ENCODE data around the gene CELF5. TPM values are rescaled to one million over a fixed set of nuclear protein-coding genes. Genes with fewer than 3 reads are reported as not detected.

CELF5 gene
- total RNA-seq, 4 donors from 2014 or later, result not detected

GRCh38 chr19:3266792-3267514 is 42.5 kb downstream of the CELF5 start:
- Histone ChIP-seq H3K27ac (no peak overlapping the region), H3K4me1 (no peaks in the 10 kb centered on the region), H3K27me3 (peaks cover 0 to 52% of the 10 kb centered on the region in 2 donors), H3K4me3 (no peak overlapping the region), H3K36me3 (no peaks in the 10 kb centered on the region), H3K9me3 (no peaks in the 10 kb centered on the region)
- TF ChIP-seq POLR2A (IDR thresholded peaks at IDR 0.05) (no peak), EP300 (IDR thresholded peaks at IDR 0.05) (no peak), CTCF (IDR thresholded peaks at IDR 0.05) (no peak)
- DNase-seq (ENCODE audit: low spot score in 2 of 2), result no peak
- WGBS, 2 donors, result 50 to 59% methylated on average over 28 of the region's 30 CpGs

- Histone ChIP-seq H3K36me3 (no peaks in the 10 kb centered on the region), H3K4me3 (no peak overlapping the region), H3K4me1 (no peaks in the 10 kb centered on the region), H3K27me3 (peaks cover 0 to 66% of the 10 kb centered on the region in 2 donors), H3K9me3 (peaks cover 0 to 10% (median 0%) of the 10 kb centered on the region in 4 donors), H3K27ac (no peak overlapping the region)
- 81 to 84% methylated on average over 15 of the region's 15 CpGs for WGBS, 2 donors
- no peak for DNase-seq (ENCODE audit: low spot score in 2 of 2)
- TF ChIP-seq CTCF (IDR thresholded peaks at IDR 0.05) (no peak), EP300 (IDR thresholded peaks at IDR 0.05) (no peak), POLR2A (IDR thresholded peaks at IDR 0.05) (no peak)
Observed at GRCh38 chr19:3268326-3268725, 43.9 kb downstream of the CELF5 start.

GRCh38 chr19:3268763-3269162 is 44.3 kb downstream of the CELF5 start:
- H3K4me1 ChIP-seq, result no peaks in the 10 kb centered on the region
- peaks cover 0 to 70% of the 10 kb centered on the region in 2 donors for H3K27me3 ChIP-seq
- H3K36me3 ChIP-seq, result no peaks in the 10 kb centered on the region
- H3K9me3 ChIP-seq, result peaks cover 0 to 14% (median 0%) of the 10 kb centered on the region in 4 donors
- no peak overlapping the region for H3K27ac ChIP-seq
- WGBS, 2 donors, result 71 to 72% methylated on average over 6 of the region's 6 CpGs
- no peak overlapping the region for H3K4me3 ChIP-seq
- TF ChIP-seq EP300 (IDR thresholded peaks at IDR 0.05) (no peak), POLR2A (IDR thresholded peaks at IDR 0.05) (no peak), CTCF (IDR thresholded peaks at IDR 0.05) (no peak)
- DNase-seq (ENCODE audit: low spot score in 2 of 2), result no peak

GRCh38 chr19:3269916-3270671 is 45.6 kb downstream of the CELF5 start:
- TF ChIP-seq CTCF (IDR thresholded peaks at IDR 0.05) (no peak), POLR2A (IDR thresholded peaks at IDR 0.05) (no peak), EP300 (IDR thresholded peaks at IDR 0.05) (no peak)
- H3K4me3 ChIP-seq, result no peak overlapping the region
- no peaks in the 10 kb centered on the region for H3K36me3 ChIP-seq
- H3K4me1 ChIP-seq, result peaks cover 0 to 1% (median 0%) of the 10 kb centered on the region in 4 donors
- H3K27ac ChIP-seq, result no peak overlapping the region
- H3K9me3 ChIP-seq, result peaks cover 0 to 18% (median 0%) of the 10 kb centered on the region in 4 donors
- WGBS, 2 donors, result 10 to 23% methylated on average over 12 to 28 of the region's 47 CpGs
- no peak for DNase-seq (ENCODE audit: low spot score in 2 of 2)
- H3K27me3 ChIP-seq, result peaks cover 0 to 83% of the 10 kb centered on the region in 2 donors

- 15 to 25% methylated on average over 9 to 10 of the region's 11 CpGs for WGBS, 2 donors
- no peak for DNase-seq (ENCODE audit: low spot score in 2 of 2)
- Histone ChIP-seq H3K4me3 (no peak overlapping the region), H3K9me3 (peaks cover 0 to 18% (median 0%) of the 10 kb centered on the region in 4 donors), H3K4me1 (peaks cover 0 to 9% (median 3%) of the 10 kb centered on the region in 4 donors), H3K27me3 (peaks cover 0 to 91% of the 10 kb centered on the region in 2 donors), H3K27ac (no peak overlapping the region), H3K36me3 (no peaks in the 10 kb centered on the region)
- TF ChIP-seq EP300 (IDR thresholded peaks at IDR 0.05) (no peak), POLR2A (IDR thresholded peaks at IDR 0.05) (no peak), CTCF (IDR thresholded peaks at IDR 0.05) (no peak)
Observed at GRCh38 chr19:3270902-3271301, 46.4 kb downstream of the CELF5 start.
